IPS-NIHi7 (cell line): ENCODE results near the gene TNNT2.

ENCODE experiments used
- DNase-seq: peaks from one replicate; pipeline ENCODE4 v3.0.0; 2012; ENCODE audit warnings: mixed read lengths; ENCODE audit errors: extremely low spot score

TNNT2 gene

GRCh38 chr1:201403359-201403758 lies 25.9 kb upstream of the TNNT2 start:
- no peak for DNase-seq

- DNase-seq = no peak
Observed at GRCh38 chr1:201401700-201402099, 24.2 kb upstream of the TNNT2 start.

- no peak for DNase-seq
Observed at GRCh38 chr1:201400852-201401230, 23.4 kb upstream of the TNNT2 start.

GRCh38 chr1:201400212-201400851 lies 22.9 kb upstream of the TNNT2 start:
- no peak for DNase-seq

GRCh38 chr1:201399352-201400126 lies 22.1 kb upstream of the TNNT2 start:
- peak; percentile 84 for DNase-seq

GRCh38 chr1:201399018-201399351 lies 21.5 kb upstream of the TNNT2 start, which contains the start of gene LAD1:
TSS of gene LAD1 (minus strand) at chr1:201399324. CDS start at chr1:201399306, 18 bp downstream.
- DNase-seq = no peak

- no peak for DNase-seq
Observed at GRCh38 chr1:201397675-201398074, 20.2 kb upstream of the TNNT2 start.

GRCh38 chr1:201396861-201397464 lies 19.5 kb upstream of the TNNT2 start:
- no peak for DNase-seq

GRCh38 chr1:201395936-201396335 lies 18.5 kb upstream of the TNNT2 start:
- no peak for DNase-seq

GRCh38 chr1:201394591-201394990 lies 17.1 kb upstream of the TNNT2 start:
- DNase-seq = no peak

GRCh38 chr1:201393076-201393475 lies 15.6 kb upstream of the TNNT2 start:
- no peak for DNase-seq

- no peak for DNase-seq
Observed at GRCh38 chr1:201391651-201392511, 14.4 kb upstream of the TNNT2 start.

GRCh38 chr1:201391225-201391624 lies 13.7 kb upstream of the TNNT2 start:
- no peak for DNase-seq

- DNase-seq = no peak
Observed at GRCh38 chr1:201389051-201389450, 11.6 kb upstream of the TNNT2 start.

- no peak for DNase-seq
Observed at GRCh38 chr1:201386208-201386607, 8.7 kb upstream of the TNNT2 start.

GRCh38 chr1:201385299-201385891 lies 7.9 kb upstream of the TNNT2 start:
- DNase-seq = peak; percentile 89

- no peak for DNase-seq
Observed at GRCh38 chr1:201384406-201384782, 6.9 kb upstream of the TNNT2 start.

GRCh38 chr1:201383647-201384405 lies 6.3 kb upstream of the TNNT2 start:
- no peak for DNase-seq

- no peak for DNase-seq
Observed at GRCh38 chr1:201381130-201381529, 3.6 kb upstream of the TNNT2 start.

- DNase-seq = no peak
Observed at GRCh38 chr1:201379733-201380242, 2.3 kb upstream of the TNNT2 start.

- DNase-seq = no peak
Observed at GRCh38 chr1:201378804-201379203, 1.3 kb upstream of the TNNT2 start.
